HCT116 (cell line): ENCODE measurements around the gene ACP5.

Experiments
- EZH2 ChIP-seq: fragments of 200-600 bp; sonication (generic); IDR thresholded peaks from 2 replicates; pipeline ENCODE4 v1.6.1; 2017; ENCODE audit warnings: antibody characterized with exemption, mixed run types
- RAD21 ChIP-seq: IDR thresholded peaks from 2 replicates; pipeline ENCODE4 v1.6.1; 2012; ENCODE audit warnings: low read depth, mild to moderate bottlenecking
- ZNF274 ChIP-seq: fragments of 200-500 bp; sonication (Bioruptor generic); IDR thresholded peaks from 2 replicates; pipeline ENCODE4 v1.6.1; 2014; ENCODE audit warnings: mild to moderate bottlenecking, low read depth, low read length, inconsistent platforms

DNA sequence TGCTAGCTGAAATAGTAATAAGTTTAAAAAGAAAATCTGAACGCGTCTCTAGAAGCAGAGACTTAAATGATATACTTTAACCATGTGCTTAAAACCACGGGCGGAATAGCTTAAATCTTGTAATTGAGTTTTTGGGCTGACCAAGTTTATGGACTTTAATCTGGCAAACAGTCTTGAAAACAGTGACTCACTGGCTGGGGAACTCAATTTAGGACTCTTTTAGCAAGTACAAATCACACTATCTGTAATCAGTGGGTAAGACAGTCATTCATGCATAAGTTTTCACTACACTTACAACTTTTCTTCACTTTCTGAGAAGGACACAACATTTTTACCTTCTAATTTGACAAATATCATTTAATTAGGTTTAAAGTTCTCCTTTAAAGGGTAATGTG, 46.6 kb upstream of the ACP5 start:
- TF ChIP-seq RAD21 (no peak), ZNF274 (no peak), EZH2 (no peak)
